AG08395 (cell line): ENCODE data around the gene FASN.

Experiments
- DNase-seq: peaks from one replicate; pipeline ENCODE4 v3.0.0; 2012; ENCODE audit warnings: mixed read lengths, low spot score

Gene FASN

DNA sequence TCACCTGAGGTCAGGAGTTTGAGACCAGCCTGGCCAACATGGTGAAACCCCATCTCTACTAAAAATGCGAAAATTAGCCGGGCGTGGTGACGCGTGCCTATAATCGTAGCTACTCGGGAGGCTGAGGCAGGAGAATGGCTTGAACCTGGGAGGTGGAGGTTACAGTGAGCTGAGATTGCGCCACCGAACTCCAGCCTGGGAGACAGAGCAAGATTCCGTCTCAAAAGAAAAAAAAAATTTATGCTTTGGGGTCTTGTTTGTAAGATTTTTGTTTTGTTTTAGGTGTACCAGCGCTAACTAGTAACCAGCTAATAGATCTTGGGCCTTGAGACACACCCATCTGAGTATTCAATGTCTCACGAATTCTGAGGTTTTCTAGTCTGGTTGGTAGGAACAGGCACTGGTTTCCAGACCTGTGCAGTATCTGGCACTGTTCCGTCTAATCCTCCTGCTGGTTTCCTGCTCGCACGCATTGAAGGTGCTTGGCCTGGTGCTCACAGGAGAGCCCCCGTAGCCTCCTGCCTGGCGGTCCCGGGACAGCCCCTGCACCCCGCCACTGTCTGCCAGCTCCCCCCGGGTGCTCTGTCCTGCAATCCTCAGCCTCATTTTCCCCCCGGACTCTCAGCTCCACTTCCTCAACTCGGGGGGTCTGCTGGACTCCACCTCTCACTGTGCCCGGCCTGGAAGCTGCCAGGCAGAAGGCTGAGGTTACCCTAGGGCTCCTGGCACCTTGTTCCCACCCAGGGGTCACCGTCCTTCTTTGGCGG is 21.8 kb downstream of the FASN start:
- DNase-seq: no peak

- no peak for DNase-seq
These were observed 24.6 kb downstream of the FASN start for GRCh38 chr17:82073446-82073845.

DNA sequence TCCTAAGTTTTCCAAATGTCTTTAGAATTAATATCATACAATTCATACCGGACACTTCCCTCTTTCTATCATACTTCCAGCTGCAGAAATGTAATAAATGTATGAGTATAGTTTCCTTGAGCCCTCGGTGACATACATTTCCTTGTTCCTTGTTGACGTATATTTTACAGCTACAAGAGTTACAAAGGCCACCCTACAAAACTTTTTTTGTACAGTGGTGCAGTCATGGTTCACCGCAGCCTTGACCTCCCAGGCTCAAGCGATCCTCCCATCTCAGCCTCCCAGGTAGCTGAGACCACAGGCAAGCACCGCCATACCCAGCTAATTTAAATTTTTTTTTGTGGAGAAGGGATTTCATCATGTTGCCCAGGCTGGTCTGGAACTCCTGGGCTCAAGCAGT is 25.2 kb downstream of the FASN start:
- DNase-seq: no peak

- DNase-seq: no peak
These were observed 27.4 kb downstream of the FASN start for GRCh38 chr17:82070611-82071010.

- peak; percentile 91 for DNase-seq
These were observed 32.3 kb downstream of the FASN start, which contains the start of gene DUS1L for GRCh38 chr17:82065638-82066303. DUS1L (minus strand) TSS chr17:82065804; CDS start chr17:82065059, 745 bp downstream.

DNA sequence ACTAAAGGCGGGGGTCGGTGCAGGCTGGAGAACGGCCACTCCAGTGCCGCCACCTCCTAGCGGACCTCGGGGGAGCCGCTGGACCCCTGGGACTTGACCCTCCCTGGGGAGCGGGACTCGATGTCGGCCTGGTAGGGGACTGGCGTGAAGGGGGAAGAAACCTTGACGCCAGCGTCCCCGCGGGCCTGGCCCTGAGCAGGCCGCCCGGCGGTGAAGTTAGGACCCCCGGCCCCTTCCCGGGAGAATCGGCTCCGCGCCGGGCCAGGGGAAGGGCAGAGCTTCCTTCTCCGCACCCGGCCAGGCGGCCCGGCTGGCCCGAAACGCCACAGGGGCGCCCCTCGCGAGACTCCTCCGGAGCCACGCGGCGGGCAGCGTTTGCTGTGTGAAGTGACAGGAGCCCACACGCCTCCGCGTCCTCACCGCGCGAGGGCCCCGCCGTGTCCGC is 32.8 kb downstream of the FASN start:
- peak; percentile 47 for DNase-seq

DNA sequence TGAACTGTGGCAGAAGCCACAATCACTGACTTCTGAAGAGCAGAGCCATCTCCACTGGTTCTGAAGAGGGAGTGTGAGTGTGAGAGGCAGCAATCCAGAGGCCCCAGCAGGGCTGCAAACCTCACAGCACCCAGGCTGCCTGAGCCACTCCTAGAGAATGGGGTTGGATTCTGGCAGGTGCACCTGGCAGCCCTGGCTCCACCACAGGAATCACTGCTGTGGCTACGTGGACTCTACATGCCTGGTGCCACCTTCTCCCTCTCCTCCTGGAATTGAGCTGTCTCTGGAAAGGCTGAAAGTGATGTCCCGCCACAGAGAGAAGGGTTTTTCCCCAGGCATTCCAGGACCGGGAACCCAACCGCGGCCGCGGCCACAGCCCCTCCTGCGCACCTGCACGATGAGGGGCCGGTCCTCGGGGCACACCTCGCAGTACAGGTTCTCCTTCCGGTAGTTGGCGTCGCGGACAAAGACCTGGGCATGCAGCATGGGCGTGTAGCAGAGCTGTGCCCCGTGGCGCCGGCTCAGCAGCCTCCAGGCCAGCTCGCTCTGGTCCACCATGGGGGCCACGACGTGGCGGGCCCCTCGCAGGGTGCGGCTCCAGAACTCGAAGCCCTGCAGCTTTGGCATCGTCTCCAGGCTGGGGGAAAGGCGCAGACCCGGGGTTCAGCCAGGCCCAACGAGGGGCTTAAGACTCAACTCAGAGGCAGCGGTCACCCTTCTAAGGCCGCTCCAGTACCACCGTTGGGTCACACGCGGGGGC is 33.4 kb downstream of the FASN start:
- DNase-seq: no peak

- no peak for DNase-seq
These were observed 34.3 kb downstream of the FASN start for GRCh38 chr17:82063424-82064415.

DNA sequence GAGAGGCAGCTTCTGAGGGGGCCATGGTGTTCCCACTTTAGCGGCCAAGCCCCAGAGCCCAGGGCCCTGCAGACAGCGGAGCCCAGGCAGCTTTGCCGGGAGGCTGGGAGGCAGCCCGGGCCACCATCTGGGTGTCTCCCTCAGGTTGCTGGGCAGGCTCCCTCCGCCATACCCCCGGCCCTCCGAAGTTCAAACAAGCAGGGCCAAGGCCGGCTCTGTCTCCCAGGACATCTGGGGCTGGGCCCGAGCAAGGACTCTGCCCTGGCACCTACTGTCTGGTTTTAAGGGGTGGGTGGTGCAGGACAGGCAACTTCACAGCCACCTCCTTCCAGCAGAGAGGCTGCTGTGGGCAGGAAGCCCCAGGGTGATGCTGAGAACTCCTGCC is 35.1 kb downstream of the FASN start:
- DNase-seq: no peak

DNA sequence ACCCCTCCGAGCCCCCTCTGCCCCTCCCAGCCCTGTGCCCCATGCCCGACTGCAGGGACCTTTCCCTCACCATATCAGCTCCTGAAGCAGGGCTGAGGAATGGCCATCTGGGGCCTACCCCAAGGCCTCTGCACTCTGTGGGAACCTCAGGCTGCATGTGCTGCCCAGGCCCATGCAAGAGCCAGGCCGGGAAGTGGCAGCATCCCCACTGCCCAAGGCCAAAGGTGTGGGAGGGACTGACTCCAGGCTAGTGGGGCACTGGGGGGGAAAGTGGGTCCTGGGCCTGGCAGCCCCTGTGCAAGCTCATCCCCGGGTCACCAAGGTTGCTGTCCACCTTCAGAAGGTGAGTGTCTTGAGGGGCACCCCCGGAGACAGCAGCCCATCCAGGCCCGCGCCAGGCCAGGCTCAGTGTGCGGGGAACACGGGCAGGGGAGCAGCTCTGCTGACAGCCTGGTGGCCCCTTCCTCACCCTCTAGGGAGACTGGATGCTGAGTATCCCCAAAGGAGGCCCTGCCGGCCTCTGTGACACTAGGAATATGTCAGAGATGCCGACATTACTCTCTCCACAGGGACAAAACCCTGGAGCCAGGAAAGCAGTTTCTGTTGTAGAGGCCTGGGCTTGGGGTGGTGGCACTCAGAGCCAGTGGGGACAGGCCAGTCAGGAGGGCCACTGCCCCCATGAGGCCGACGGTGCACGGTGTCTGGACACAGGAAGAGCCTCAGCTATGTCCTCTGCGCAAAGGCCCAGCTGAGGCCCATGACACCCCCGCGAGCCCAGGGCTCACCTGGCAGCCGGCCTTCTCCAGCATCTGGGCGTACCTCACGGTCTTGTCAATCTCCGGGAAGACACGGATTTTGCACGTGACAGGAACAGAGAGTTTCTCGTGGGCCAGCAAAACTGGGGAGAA is 35.7 kb downstream of the FASN start:
- DNase-seq: no peak

DNA sequence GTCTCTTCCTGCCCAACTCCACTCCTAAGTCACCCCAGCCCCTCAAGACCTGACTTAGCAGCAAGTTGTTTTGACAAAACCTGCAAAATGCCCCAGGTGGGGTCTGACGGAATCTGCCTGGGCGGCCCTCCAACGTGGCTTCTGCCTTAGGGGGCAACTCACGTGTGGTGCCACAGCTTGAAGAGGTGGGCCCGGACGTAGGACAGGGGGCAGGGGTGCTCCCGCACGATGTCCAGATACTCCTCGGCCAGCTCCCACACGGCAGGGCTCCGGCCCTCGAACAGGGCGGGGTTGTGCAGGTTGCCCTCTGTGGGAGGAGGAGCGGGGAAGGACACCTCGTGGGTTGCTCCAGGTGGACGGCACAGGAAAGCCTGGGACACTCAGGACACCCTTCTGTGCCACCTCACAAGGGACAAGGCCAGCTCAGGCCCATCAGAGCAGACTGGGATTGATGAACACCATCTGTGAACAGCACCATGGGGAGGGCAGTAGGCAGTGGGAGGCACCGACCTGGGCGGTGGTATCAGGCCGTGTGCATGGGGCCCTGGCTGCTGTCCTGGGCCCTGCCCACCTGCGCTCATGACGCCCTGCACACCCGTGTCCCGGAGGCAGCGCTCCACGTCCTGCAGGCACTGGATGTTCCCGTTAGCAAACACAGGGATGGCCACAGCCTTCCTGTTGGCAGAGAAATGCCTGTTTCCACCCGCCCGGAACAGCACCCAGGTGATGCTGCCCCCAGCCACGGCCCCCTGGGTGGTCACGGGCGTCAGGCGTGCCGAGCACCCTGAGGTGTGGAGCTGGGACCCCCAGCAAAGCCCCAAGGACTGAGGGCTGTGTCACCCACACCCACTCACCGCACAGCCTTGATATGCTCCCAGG is 36.8 kb downstream of the FASN start:
- DNase-seq: no peak

DNA sequence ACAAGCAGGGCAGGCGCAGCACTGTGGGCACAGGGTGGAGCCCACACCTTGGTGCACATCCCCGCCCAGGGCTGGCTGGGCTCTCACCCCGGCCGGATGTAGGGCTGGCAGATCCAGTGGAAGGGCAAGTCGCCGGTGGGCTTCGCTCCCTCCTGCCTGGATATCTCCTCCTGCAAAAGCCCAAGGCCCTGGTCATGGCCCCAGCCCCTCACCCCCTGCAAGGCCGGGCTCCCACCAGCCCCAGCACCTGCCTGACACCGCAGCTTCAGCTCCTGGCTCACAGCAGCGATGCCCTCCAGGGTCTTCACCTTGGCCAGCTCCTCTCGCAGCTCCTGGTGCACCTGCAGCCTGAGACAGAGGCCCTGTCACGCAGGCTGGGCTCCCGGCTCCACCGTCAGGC is 37.4 kb downstream of the FASN start:
- no peak for DNase-seq

DNA sequence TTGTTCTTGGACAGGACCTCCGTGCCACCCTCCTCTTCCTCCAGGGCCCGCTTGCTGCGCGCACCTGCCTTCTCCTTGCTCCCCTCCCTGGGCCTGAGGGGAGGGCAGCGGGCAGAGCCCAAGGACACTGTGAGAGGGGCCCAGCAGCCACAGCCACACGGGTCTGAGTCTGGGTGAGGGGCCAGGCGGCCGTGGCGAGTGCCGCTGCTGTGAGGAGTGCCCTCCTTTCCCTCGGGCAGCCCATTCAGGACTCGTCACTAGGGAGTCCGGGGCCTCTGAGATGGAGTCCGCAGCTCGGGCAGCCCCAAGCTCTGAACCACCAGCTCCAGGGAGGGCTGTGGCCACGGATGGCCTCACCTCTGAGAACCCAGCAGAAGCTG is 38.0 kb downstream of the FASN start:
- no peak for DNase-seq

GRCh38 chr17:82059272-82060000 is 38.6 kb downstream of the FASN start:
- DNase-seq: no peak

DNA sequence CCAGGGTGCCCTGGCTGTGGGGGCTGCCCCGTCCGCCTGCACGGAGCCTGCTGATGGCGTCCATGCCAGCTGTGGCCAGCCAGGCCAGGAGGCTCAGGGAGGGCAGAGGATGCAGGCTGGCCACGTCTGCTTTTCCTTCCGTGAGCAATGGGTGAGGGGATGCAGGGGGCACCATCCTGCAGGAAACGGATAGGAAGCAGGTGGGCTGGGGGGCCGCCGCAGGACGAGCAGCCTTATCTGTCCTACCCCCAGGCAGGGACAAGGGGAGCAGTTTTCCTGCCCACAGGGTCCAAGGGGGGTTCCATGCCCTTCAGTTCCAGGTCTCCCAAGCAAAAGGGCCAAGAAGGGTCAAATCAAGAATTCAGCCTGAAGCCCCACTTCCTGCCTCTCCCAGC is 39.2 kb downstream of the FASN start:
- DNase-seq: no peak

GRCh38 chr17:82058230-82058854 is 39.7 kb downstream of the FASN start:
- DNase-seq: no peak

DNA sequence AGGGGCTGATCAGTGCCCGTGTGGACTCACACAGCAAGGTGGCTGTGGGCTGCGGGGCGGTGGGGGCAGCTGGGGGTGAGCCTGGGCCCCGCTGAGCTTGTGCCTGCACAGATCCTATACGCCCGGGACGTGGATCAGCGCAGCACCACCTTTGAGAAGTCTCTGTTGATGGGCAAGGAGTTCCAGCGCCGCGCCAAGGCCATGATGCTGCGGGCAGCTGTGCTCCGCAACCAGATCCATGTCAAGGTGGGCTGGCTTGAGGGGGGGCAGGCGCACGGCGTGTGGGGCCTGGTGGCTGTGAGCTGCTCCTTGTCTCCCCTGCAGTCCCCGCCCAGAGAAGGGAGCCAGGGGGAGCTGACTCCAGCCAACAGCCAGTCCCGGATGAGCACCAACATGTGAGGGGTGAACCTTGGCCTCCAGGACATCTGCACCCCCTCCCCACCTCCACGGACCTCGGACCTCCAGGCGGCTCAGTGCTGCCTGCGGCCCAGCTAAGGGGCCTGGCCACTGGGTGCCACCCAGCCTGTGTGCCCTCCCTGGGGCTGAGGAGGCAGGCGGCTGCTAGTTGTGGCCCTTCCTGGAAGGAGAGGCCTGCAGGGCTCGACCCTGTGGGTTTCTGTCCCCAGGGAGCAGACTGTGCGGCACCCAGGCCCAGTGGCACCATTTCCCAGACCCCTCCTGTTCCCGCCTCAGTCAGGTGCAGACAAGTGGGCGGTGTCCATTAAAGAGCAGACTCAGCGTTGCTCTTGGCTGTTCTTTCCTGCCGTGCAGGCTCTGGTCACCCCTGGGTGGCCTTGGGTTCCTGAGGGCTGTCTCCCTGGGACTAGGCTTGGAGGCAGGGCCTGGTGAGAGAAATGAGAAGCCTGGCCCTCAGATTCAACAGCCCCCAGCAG is 41.1 kb downstream of the FASN start:
- DNase-seq: no peak
